Thyroid gland (tissue), 4 donors: Measurements from ENCODE around the gene ARL8A.

Experiments used
- CTCF ChIP-seq, 6 experiments: fragments of 200-600 bp in 3 of 6; fragments of 450-650 bp in 3 of 6; sonication (generic) in 3 of 6; IDR thresholded peaks; one replicate each; pipeline ENCODE4 v1.5.1; 2016 to 2019; ENCODE audit warnings: antibody characterized with exemption in 6 of 6, mild to moderate bottlenecking in 2 of 6, inconsistent platforms in 1 of 6, moderate library complexity in 1 of 6
- POLR2A ChIP-seq, 2 donors: fragments of 450-650 bp; IDR thresholded peaks; one replicate each; pipeline ENCODE4 v1.6.1; 2017; ENCODE audit warnings: antibody characterized with exemption in 2 of 2, mild to moderate bottlenecking in 2 of 2, moderate library complexity in 1 of 2

- TF ChIP-seq CTCF (IDR thresholded peaks at IDR 0.05): no peak
- TF ChIP-seq POLR2A (IDR thresholded peaks at IDR 0.05): no peak
Observed at GRCh38 chr1:202172015-202172355, 27.4 kb upstream of the ARL8A start.
